Measurements from ENCODE around the gene IL2RA. TPM values are rescaled to one million over a fixed set of nuclear protein-coding genes. Genes with fewer than 3 reads are reported as not detected.

The IL2RA gene
- 1 to 10 TPM in 1 of 4 donors, under 1 TPM in 1, not detected in 2; 0.79 to 1.1 TPM for total RNA-seq

DNA sequence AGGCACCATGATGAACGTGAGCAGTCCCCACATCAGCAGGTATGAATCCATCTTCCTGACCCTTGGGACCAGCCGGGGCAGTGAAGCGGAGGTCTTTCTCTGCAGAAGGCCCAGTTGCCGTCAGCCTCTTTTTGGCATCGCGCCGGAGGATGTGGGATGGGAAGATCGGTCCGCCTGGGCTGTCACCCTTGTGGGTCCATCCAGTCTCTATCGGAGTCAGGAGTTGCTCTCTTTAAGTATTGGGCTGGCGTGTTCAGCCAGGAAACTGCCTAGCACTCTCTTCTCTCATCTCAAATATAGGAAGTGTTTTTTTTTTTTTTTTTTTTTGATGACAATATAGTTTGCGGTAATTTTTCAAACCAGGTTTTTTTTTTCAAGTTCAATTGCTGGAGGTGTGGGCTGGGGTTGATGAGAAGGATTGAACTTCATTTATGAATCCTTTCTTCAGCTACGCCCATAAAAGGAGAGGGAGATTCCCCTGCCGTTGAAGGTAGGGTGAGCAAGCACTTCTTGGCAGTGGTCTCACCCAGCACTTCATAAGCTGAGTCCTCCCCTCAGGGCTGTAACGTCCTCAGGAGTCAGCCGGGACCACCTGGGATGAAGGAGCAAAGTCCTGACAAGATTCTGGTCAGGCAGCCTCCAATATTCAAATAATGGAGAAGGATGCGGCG lies at the start of gene IL2RA:
Gene IL2RA (minus strand): TSS at position 267 of the 671 bp plus-strand sequence. CDS start 216 bp downstream, at position 51.
- in situ Hi-C loops (cut with MboI; ENCODE audit: low pct_ligation_motif_present in 1 of 4, low pct_unique_long_range_greater_than_20kb in 1 of 4, low sequenced_read_pairs in 3 of 4) (no loop called here), intact Hi-C loops (cut with DNase I; ENCODE audit: low total_unique reads) (no loop called here)
- peak within 1 kb of the TSS in 1 of 4 donors; percentile 40 for H3K4me3 ChIP-seq
- H3K4me1 ChIP-seq, result peaks cover 0 to 7% (median 0%) of the 10 kb centered on the region in 4 donors
- 78 to 93% methylated on average over 3 to 18 of the region's 18 CpGs for WGBS, 2 donors (ENCODE audit: low coverage in 1 of 2)
- TF ChIP-seq POLR2A (IDR thresholded peaks at IDR 0.05), result peak; percentile 56
- TF ChIP-seq, protein P1, sequence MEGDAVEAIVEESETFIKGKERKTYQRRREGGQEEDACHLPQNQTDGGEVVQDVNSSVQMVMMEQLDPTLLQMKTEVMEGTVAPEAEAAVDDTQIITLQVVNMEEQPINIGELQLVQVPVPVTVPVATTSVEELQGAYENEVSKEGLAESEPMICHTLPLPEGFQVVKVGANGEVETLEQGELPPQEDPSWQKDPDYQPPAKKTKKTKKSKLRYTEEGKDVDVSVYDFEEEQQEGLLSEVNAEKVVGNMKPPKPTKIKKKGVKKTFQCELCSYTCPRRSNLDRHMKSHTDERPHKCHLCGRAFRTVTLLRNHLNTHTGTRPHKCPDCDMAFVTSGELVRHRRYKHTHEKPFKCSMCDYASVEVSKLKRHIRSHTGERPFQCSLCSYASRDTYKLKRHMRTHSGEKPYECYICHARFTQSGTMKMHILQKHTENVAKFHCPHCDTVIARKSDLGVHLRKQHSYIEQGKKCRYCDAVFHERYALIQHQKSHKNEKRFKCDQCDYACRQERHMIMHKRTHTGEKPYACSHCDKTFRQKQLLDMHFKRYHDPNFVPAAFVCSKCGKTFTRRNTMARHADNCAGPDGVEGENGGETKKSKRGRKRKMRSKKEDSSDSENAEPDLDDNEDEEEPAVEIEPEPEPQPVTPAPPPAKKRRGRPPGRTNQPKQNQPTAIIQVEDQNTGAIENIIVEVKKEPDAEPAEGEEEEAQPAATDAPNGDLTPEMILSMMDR (IDR thresholded peaks at IDR 0.05), result no peak
- TF ChIP-seq EP300 (IDR thresholded peaks at IDR 0.05; ENCODE audit: low read depth), result no peak
- peak in 1 of 3 donors; percentile 41 for TF ChIP-seq POLR2AphosphoS5 (IDR thresholded peaks at IDR 0.05)
- H3K27me3 ChIP-seq, result no peaks in the 10 kb centered on the region
- peak; percentile 25 for DNase-seq
- no peaks in the 10 kb centered on the region for H3K36me3 ChIP-seq
- H3K27ac ChIP-seq, result peak within 1 kb of the TSS in 2 of 4 donors; percentile 18 to 22
- no peaks in the 10 kb centered on the region for H3K9me3 ChIP-seq

DNA sequence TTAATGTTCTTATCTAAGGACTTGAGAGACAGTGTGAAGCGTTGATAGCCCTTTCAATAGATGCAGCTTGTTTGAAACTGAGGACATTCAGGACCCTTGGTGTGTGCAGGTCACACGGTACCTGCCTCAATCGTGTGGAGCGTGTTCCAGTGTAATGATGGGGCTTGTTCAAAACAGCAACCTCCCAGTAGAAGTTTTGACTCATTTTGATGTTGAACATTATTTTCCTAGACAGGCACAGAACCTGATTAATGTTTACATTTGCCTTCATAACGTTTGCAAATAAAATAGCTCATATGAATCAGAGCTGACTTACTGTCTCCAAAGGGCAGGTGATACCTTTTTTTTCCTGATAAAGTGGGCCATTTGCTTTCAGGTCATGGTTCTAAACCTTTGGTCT lies 48.0 kb upstream of the IL2RA start:
- intact Hi-C loops (cut with DNase I; ENCODE audit: low total_unique reads), result no loop called here
- H3K4me1 ChIP-seq, result peaks cover 0 to 6% (median 0%) of the 10 kb centered on the region in 4 donors
- no peaks in the 10 kb centered on the region for H3K27me3 ChIP-seq
- in situ Hi-C loops (cut with MboI; ENCODE audit: low pct_ligation_motif_present in 1 of 4, low pct_unique_long_range_greater_than_20kb in 1 of 4, low sequenced_read_pairs in 3 of 4), result loop anchor here in 2 of 4 donors (10.0 to 25.0 kb wide), 2 partner anchors 95 to 277 kb away; partner anchors contain the start of gene PFKFB3 (in 1 of the 2)
- DNase-seq, result no peak
- 74 to 84% methylated on average over 3 to 5 of the region's 5 CpGs for WGBS, 2 donors (ENCODE audit: low coverage in 1 of 2)
- peaks cover 0 to 64% (median 20%) of the 10 kb centered on the region in 4 donors for H3K36me3 ChIP-seq
- no peaks in the 10 kb centered on the region for H3K9me3 ChIP-seq
- TF ChIP-seq EP300 (IDR thresholded peaks at IDR 0.05; ENCODE audit: low read depth) (no peak), POLR2AphosphoS5 (IDR thresholded peaks at IDR 0.05) (no peak)
- TF ChIP-seq, protein P1 (IDR thresholded peaks at IDR 0.05), result no peak
- H3K27ac ChIP-seq, result no peak overlapping the region
- no peak overlapping the region for H3K4me3 ChIP-seq

DNA sequence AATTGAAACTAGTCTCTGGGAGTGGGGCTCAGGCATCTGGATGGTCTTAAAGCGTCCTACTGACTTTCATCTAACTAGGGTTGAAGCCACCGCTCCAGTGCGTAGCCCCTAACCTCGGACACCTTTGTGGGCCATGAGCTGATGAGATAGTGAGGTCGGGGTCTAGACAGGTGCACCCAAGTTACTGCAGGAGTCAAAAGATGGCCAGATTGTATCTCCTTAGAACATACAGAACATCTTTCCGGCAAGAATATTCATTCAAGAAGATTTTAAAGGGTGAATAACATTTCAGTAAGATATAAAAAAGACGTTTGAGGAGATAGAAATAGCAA lies 47.2 kb upstream of the IL2RA start:
- Histone ChIP-seq H3K4me1 (peaks cover 0 to 6% (median 0%) of the 10 kb centered on the region in 4 donors), H3K36me3 (peaks cover 0 to 57% (median 16%) of the 10 kb centered on the region in 4 donors), H3K4me3 (no peak overlapping the region), H3K9me3 (no peaks in the 10 kb centered on the region), H3K27ac (no peak overlapping the region), H3K27me3 (no peaks in the 10 kb centered on the region)
- intact Hi-C loops (cut with DNase I; ENCODE audit: low total_unique reads) (loop anchor here (5.0 kb wide), 1 partner anchor 293 kb away; no protein-coding TSS in a partner anchor), in situ Hi-C loops (cut with MboI; ENCODE audit: low pct_ligation_motif_present in 1 of 4, low pct_unique_long_range_greater_than_20kb in 1 of 4, low sequenced_read_pairs in 3 of 4) (loop anchor here (5.0 to 25.0 kb wide), 3 partner anchors 278 to 293 kb away; no protein-coding TSS in a partner anchor)
- TF ChIP-seq EP300 (IDR thresholded peaks at IDR 0.05; ENCODE audit: low read depth) (no peak), POLR2AphosphoS5 (IDR thresholded peaks at IDR 0.05) (no peak), POLR2A (IDR thresholded peaks at IDR 0.05) (no peak)
- TF ChIP-seq, protein P1 (IDR thresholded peaks at IDR 0.05), result no peak
- WGBS, 2 donors (ENCODE audit: low coverage in 1 of 2), result 82 to 87% methylated on average over 5 to 7 of the region's 7 CpGs
- DNase-seq, result no peak

DNA sequence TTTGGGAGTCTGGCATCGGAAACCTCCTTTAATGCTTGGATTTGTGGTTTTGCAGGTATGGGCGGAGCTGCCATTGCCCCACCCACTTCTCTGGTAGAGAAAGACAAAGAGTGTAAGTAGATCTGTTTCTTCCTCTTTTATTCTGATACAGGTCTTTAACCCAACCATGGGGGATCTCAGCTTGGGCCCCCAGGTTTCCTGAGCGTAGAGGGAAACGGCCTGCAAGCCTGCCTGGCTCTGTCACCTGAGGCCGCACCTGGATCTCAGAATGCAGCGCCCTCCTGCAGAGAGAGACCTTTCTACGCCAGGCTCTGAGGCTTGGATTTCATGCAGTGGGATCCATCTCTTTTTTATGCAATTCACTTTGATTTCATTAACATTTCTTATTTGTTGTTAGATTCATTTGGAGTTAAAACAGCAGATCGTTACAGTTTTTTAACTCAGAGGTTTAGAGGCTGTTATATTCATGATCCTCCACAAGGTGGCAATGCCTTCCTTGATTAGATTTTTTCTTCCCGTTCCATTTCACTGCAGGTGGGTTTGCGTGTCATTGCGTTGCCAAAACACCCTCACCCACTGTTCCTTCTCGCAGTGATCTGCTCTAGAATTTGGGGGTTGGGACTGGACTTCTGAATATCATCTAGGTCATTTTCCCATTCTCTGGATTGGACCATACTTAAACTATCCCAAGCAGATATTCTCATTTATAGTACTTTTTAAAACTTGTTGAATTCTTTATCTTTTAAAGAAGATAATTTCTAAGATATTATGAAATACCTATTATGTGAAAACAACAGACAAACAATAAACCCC lies 46.7 kb upstream of the IL2RA start:
- Histone ChIP-seq H3K27me3 (no peaks in the 10 kb centered on the region), H3K4me3 (no peak overlapping the region), H3K4me1 (peaks cover 0 to 6% (median 0%) of the 10 kb centered on the region in 4 donors), H3K36me3 (peaks cover 0 to 56% (median 14%) of the 10 kb centered on the region in 4 donors), H3K9me3 (no peaks in the 10 kb centered on the region), H3K27ac (no peak overlapping the region)
- TF ChIP-seq POLR2A (IDR thresholded peaks at IDR 0.05) (no peak), EP300 (IDR thresholded peaks at IDR 0.05; ENCODE audit: low read depth) (no peak), POLR2AphosphoS5 (IDR thresholded peaks at IDR 0.05) (no peak)
- TF ChIP-seq, protein P1 (IDR thresholded peaks at IDR 0.05), result peak; percentile 72 to 81 (median 73)
- intact Hi-C loops (cut with DNase I; ENCODE audit: low total_unique reads), result loop anchor here (5.0 kb wide), 1 partner anchor 293 kb away; no protein-coding TSS in a partner anchor
- 35 to 38% methylated on average over 12 of the region's 12 CpGs for WGBS, 2 donors (ENCODE audit: low coverage in 1 of 2)
- no peak for DNase-seq
- in situ Hi-C loops (cut with MboI; ENCODE audit: low pct_ligation_motif_present in 1 of 4, low pct_unique_long_range_greater_than_20kb in 1 of 4, low sequenced_read_pairs in 3 of 4), result loop anchor here (5.0 to 25.0 kb wide), 3 partner anchors 278 to 293 kb away; no protein-coding TSS in a partner anchor
